ACC112 (cell line): ENCODE measurements around the gene RHOXF1.
"Not testable (repeated sequence)": the region's sequence is repeated elsewhere in the genome, so short reads cannot be mapped to it uniquely, and the experiment has no call there.

Experiments
- H2AFZ ChIP-seq: fragments of 200-600 bp; sonication (generic); one replicate; pipeline ENCODE4 v1.6.0; 2017; ENCODE audit warnings: antibody characterized with exemption, low read length; ENCODE audit not compliant: unreplicated experiment
- H3K27ac ChIP-seq: fragments of 200-600 bp; sonication (generic); 2 replicates; pipeline ENCODE4 v1.5.1; 2014; ENCODE audit warnings: low read depth, mild to moderate bottlenecking, antibody characterized with exemption, low read length, moderate library complexity
- H3K27me3 ChIP-seq: fragments of 200-600 bp; sonication (generic); 2 replicates; pipeline ENCODE4 v1.6.1; 2014; ENCODE audit warnings: mild to moderate bottlenecking, antibody characterized with exemption, low read length, moderate library complexity, mixed read lengths; ENCODE audit not compliant: insufficient read depth
- H3K36me3 ChIP-seq: fragments of 200-600 bp; sonication (generic); 2 replicates; pipeline ENCODE4 v1.6.1; 2016; ENCODE audit warnings: mild to moderate bottlenecking, antibody characterized with exemption, low read length, moderate library complexity, mixed read lengths; ENCODE audit not compliant: insufficient read depth
- H3K4me1 ChIP-seq: fragments of 200-600 bp; sonication (generic); one replicate; pipeline ENCODE4 v1.6.1; 2016; ENCODE audit warnings: low read length, mixed read lengths; ENCODE audit not compliant: insufficient read depth, unreplicated experiment, control insufficient read depth
- H3K4me3 ChIP-seq: fragments of 200-600 bp; sonication (generic); 2 replicates; pipeline ENCODE4 v1.5.1; 2014; ENCODE audit warnings: mild to moderate bottlenecking, low read depth, low read length
- H3K79me2 ChIP-seq: fragments of 200-600 bp; sonication (generic); one replicate; pipeline ENCODE4 v1.6.0; 2016; ENCODE audit warnings: low read length; ENCODE audit not compliant: control insufficient read depth, unreplicated experiment, insufficient read depth

The RHOXF1 gene

DNA sequence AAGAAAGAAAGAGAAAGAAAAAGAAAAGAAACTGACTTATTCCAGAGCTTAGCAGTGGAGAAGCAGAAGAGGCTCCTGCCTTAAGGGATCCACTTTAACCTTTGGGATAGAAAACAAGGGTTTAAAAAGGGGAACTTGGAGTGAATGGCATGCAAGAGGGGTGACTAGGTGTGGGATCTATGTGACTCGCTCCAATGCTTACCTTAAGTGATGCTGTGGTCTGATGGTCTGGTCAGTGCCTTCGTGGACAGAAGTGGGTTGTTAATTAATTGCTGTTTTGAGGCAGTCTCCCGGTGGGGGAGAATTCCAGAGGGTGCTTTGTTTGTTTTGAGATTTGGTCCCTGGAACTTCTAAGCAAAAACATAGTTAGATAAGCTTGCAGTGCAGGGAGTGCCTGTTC is 21.1 kb upstream of the RHOXF1 start:
- H3K36me3 ChIP-seq = no peaks in the 10 kb centered on the region
- H3K4me3 ChIP-seq = no peak overlapping the region
- no peaks in the 10 kb centered on the region for H3K79me2 ChIP-seq
- H3K27me3 ChIP-seq = no peaks in the 10 kb centered on the region
- H3K4me1 ChIP-seq = no peaks in the 10 kb centered on the region
- no peak overlapping the region for H2AFZ ChIP-seq
- no peak overlapping the region for H3K27ac ChIP-seq

GRCh38 chrX:120136128-120136527 is 20.4 kb upstream of the RHOXF1 start:
- Histone ChIP-seq H3K27me3 (no peaks in the 10 kb centered on the region), H3K36me3 (no peaks in the 10 kb centered on the region), H3K79me2 (no peaks in the 10 kb centered on the region), H3K4me1 (no peaks in the 10 kb centered on the region), H2AFZ (no peak overlapping the region), H3K27ac (no peak overlapping the region), H3K4me3 (no peak overlapping the region)

- H3K27ac ChIP-seq, H3K4me1 ChIP-seq, H3K27me3 ChIP-seq, H3K79me2 ChIP-seq, H2AFZ ChIP-seq, H3K36me3 ChIP-seq, H3K4me3 ChIP-seq: not testable (repeated sequence)
These were observed 12.7 kb upstream of the RHOXF1 start for GRCh38 chrX:120128306-120128846.

DNA sequence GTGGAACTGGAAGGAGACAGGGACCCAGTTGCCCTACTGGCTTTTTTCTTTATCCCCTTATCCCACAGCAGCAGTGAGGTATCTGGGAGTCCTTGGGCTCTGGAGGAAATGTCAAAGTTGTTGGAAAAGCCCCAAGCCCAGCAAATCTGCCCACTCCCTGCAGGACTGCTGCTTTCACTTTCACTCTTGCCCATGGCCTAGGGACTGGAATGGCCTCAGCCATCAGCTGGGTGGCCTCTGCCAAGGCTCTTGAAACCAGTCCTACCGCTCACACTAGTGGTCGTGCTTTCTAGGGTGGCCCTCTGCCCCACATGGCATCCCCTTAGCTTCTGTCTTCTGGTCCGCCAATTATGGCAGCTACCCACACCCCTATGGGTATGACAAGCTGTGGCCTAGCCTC is 9.7 kb upstream of the RHOXF1 start:
- Histone ChIP-seq H3K27ac (no peak overlapping the region), H2AFZ (peak overlapping the region; percentile 75), H3K4me1 (no peaks in the 10 kb centered on the region), H3K27me3 (no peaks in the 10 kb centered on the region), H3K4me3 (peak overlapping the region; percentile 53), H3K79me2 (no peaks in the 10 kb centered on the region), H3K36me3 (no peaks in the 10 kb centered on the region)

DNA sequence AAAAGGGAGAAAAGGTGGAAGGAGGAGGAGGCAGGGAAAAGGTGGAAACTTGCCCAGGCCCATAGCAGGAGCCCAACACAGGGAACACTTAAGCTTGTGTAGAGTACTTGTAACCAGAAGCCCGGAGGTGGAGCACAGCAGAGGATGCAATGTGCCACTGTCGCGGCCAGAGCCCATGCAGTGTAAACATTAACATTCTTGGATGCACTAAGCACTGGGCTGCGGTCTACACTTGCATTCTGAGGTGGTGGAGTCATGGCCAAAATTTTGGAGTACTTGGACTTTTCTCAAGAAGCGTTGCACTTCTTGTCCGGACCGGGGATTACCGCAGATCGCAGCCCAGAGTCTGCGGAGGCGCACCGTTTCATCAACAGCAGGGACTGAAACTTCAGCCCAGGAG is 4.5 kb upstream of the RHOXF1 start:
- Histone ChIP-seq H3K4me3 (no peak overlapping the region), H2AFZ (no peak overlapping the region), H3K4me1 (no peaks in the 10 kb centered on the region), H3K27me3 (no peaks in the 10 kb centered on the region), H3K36me3 (no peaks in the 10 kb centered on the region), H3K27ac (no peak overlapping the region), H3K79me2 (no peaks in the 10 kb centered on the region)

DNA sequence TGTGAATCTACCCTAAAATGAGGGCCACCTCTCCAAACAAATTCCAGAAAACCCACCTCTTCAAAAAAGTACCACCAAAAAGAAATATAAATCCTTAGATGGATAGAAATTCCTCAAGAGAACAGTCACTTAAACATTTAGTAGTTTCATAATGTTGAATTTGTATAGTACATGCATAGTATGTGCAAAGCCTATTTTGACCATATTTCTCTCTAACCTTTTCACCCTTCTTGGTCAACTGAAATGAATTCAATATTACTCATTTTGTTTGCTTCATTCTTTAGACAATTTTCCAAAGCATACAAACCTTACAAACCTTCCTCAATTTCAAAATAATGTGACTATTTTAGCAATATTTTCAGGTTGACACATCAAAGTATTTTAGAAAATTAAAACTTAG is 4.1 kb downstream of the RHOXF1 start:
- Histone ChIP-seq H3K4me3 (no peak overlapping the region), H3K27ac (no peak overlapping the region), H3K4me1 (peaks cover 10% of the 10 kb centered on the region), H3K36me3 (no peaks in the 10 kb centered on the region), H3K27me3 (no peaks in the 10 kb centered on the region), H2AFZ (no peak overlapping the region), H3K79me2 (no peaks in the 10 kb centered on the region)

GRCh38 chrX:120109378-120109777 is 6.3 kb downstream of the RHOXF1 start:
- Histone ChIP-seq H3K36me3 (no peaks in the 10 kb centered on the region), H3K4me1 (peaks cover 10% of the 10 kb centered on the region), H3K4me3 (no peak overlapping the region), H3K27ac (no peak overlapping the region), H3K79me2 (no peaks in the 10 kb centered on the region), H2AFZ (no peak overlapping the region), H3K27me3 (no peaks in the 10 kb centered on the region)

GRCh38 chrX:120104707-120105106 is 11.0 kb downstream of the RHOXF1 start:
- H3K79me2 ChIP-seq, H3K4me3 ChIP-seq, H3K27me3 ChIP-seq, H2AFZ ChIP-seq, H3K4me1 ChIP-seq, H3K36me3 ChIP-seq, H3K27ac ChIP-seq: not testable (repeated sequence)

- H3K4me1 ChIP-seq, H3K4me3 ChIP-seq, H2AFZ ChIP-seq, H3K27me3 ChIP-seq, H3K79me2 ChIP-seq, H3K27ac ChIP-seq, H3K36me3 ChIP-seq: not testable (repeated sequence)
These were observed 14.7 kb downstream of the RHOXF1 start for GRCh38 chrX:120101057-120101456.

DNA sequence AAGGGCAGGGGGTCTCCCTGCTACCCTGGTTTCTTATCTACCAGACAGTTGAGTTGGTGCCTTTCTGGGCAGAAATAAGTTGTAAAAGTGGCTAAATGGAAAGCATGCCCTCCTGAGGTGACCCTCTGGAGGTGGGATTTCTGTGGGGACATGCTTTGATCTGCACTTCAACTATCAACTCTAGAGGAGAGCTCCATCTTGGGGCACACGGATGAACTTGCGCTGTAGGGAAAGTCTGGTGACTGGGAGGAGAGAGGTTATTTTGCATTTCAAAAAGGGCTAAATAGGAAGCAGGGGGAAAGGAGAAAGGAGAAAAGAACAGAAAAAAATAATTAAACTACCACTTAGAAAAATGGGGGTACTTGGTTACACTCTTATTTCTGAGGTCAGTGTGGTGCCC is 25.5 kb downstream of the RHOXF1 start:
- Histone ChIP-seq H3K36me3 (no peaks in the 10 kb centered on the region), H3K27ac (no peak overlapping the region), H3K79me2 (no peaks in the 10 kb centered on the region), H2AFZ (no peak overlapping the region), H3K4me3 (no peak overlapping the region), H3K4me1 (no peaks in the 10 kb centered on the region), H3K27me3 (no peaks in the 10 kb centered on the region)

- H3K36me3 ChIP-seq = no peaks in the 10 kb centered on the region
- no peak overlapping the region for H3K27ac ChIP-seq
- no peaks in the 10 kb centered on the region for H3K4me1 ChIP-seq
- no peaks in the 10 kb centered on the region for H3K27me3 ChIP-seq
- H3K4me3 ChIP-seq = peak overlapping the region; percentile 69
- H3K79me2 ChIP-seq = no peaks in the 10 kb centered on the region
- peak overlapping the region; percentile 60 for H2AFZ ChIP-seq
These were observed 28.3 kb downstream of the RHOXF1 start for GRCh38 chrX:120087289-120088017.
